Fibroblast of lung (primary cell): ENCODE measurements around the gene NRF1. TPM values are rescaled to one million over a fixed set of nuclear protein-coding genes. Genes with fewer than 3 reads are reported as not detected.
"Not testable (repeated sequence)": the region's sequence is repeated elsewhere in the genome, so short reads cannot be mapped to it uniquely, and the experiment has no call there.

Experiments
- DNase-seq, 2 donors: peaks; one replicate each; pipeline versions ENCODE4 v3.0.0 to v3.0.0-alpha.2; 2010; ENCODE audit warnings: low read depth in 2 of 2
- H2AFZ ChIP-seq: 2 replicates; pipeline ENCODE4 v1.5.1; 2012; ENCODE audit warnings: low read length, control low read depth, inconsistent platforms
- H3K27ac ChIP-seq: 2 replicates; pipeline ENCODE4 v1.5.1; 2011; ENCODE audit warnings: low read length, control low read depth; ENCODE audit not compliant: insufficient read depth
- H3K27me3 ChIP-seq: 2 replicates; pipeline ENCODE4 v1.5.1; 2011; ENCODE audit warnings: mild to moderate bottlenecking, low read length; ENCODE audit not compliant: control insufficient read depth, insufficient read depth
- H3K36me3 ChIP-seq: 2 replicates; pipeline ENCODE4 v1.5.1; 2011; ENCODE audit warnings: low read length; ENCODE audit not compliant: control insufficient read depth, insufficient read depth
- H3K4me1 ChIP-seq: 2 replicates; pipeline ENCODE4 v1.5.1; 2011; ENCODE audit warnings: low read length; ENCODE audit not compliant: control insufficient read depth, insufficient read depth; ENCODE audit errors: extremely low read depth
- H3K4me2 ChIP-seq: 2 replicates; pipeline ENCODE4 v1.5.1; 2011; ENCODE audit warnings: low read length, control low read depth; ENCODE audit not compliant: insufficient read depth; ENCODE audit errors: extremely low read depth
- H3K4me3 ChIP-seq, 4 experiments: fragments of 200-600 bp in 1 of 4; sonication (generic) in 1 of 4; replicated peaks in 1 of 4; 2 replicates each; pipeline ENCODE4 v1.5.1; 2011 to 2016; ENCODE audit warnings: low read length in 4 of 4, low read depth in 3 of 4, mild to moderate bottlenecking in 3 of 4, control low read depth in 2 of 4, inconsistent platforms in 1 of 4, mixed read lengths in 1 of 4; ENCODE audit not compliant: insufficient read depth in 1 of 4; ENCODE audit errors: control extremely low read depth in 1 of 4
- H3K79me2 ChIP-seq: 2 replicates; pipeline ENCODE4 v1.5.1; 2012; ENCODE audit warnings: mild to moderate bottlenecking, low read length, inconsistent platforms; ENCODE audit not compliant: control insufficient read depth, insufficient read depth
- H3K9ac ChIP-seq: 2 replicates; pipeline ENCODE4 v1.5.1; 2011; ENCODE audit warnings: mild to moderate bottlenecking, low read length, control low read depth; ENCODE audit not compliant: insufficient read depth
- H3K9me3 ChIP-seq: 2 replicates; pipeline ENCODE4 v1.5.1; 2012; ENCODE audit warnings: low read depth, low read length; ENCODE audit not compliant: control insufficient read depth, insufficient read depth
- H4K20me1 ChIP-seq: 2 replicates; pipeline ENCODE4 v1.5.1; 2011; ENCODE audit warnings: low read length; ENCODE audit not compliant: control insufficient read depth, insufficient read depth; ENCODE audit errors: extremely low read depth
- EZH2 ChIP-seq: IDR thresholded peaks from 2 replicates; pipeline ENCODE4 v1.5.1; 2012; ENCODE audit warnings: low read length, control low read depth, mild to moderate bottlenecking; ENCODE audit errors: missing control alignments
- polyA minus RNA-seq: library from RNA; depleted of rRNA, polyadenylated mRNA; stranded (reverse); fragments of >200 nt; gene quantifications from 2 replicates; pipeline ENCODE4 v1.2.3, GENCODE V29; 2011; ENCODE audit warnings: low replicate concordance
- polyA plus RNA-seq, 2 donors: library from polyadenylated mRNA; depleted of rRNA in 1 of 2; stranded (reverse) in 1 of 2; unstranded in 1 of 2; fragments of >200 nt; gene quantifications; 2 replicates each; pipeline ENCODE4 v1.2.1, GENCODE V29; 2011 to 2012; ENCODE audit warnings: missing spikeins in 1 of 2
- total RNA-seq: library from RNA; depleted of rRNA; stranded (reverse); fragments of >200 nt; gene quantifications from 2 replicates; pipeline ENCODE4 v1.2.1, GENCODE V29; 2014
- TF ChIP-seq, protein P1 (sequence below), 2 donors: IDR thresholded peaks in 1 of 2; conservative IDR thresholded peaks in 1 of 2; 1 replicate in 1 of 2; 2 replicates in 1 of 2; pipeline ENCODE4 v1.5.1; 2011 to 2012; ENCODE audit warnings: low read length in 2 of 2, control low read depth in 1 of 2, inconsistent platforms in 1 of 2, low read depth in 1 of 2, mild to moderate bottlenecking in 1 of 2

NRF1 gene
- total RNA-seq (12.6 and 15.5 TPM in 2 replicates), polyA plus RNA-seq (7.3 and 11.3 TPM in 2 replicates), polyA minus RNA-seq (27.9 and 33.2 TPM in 2 replicates)
- 6.4 and 9.0 TPM in 2 replicates for polyA plus RNA-seq (2012)

DNA sequence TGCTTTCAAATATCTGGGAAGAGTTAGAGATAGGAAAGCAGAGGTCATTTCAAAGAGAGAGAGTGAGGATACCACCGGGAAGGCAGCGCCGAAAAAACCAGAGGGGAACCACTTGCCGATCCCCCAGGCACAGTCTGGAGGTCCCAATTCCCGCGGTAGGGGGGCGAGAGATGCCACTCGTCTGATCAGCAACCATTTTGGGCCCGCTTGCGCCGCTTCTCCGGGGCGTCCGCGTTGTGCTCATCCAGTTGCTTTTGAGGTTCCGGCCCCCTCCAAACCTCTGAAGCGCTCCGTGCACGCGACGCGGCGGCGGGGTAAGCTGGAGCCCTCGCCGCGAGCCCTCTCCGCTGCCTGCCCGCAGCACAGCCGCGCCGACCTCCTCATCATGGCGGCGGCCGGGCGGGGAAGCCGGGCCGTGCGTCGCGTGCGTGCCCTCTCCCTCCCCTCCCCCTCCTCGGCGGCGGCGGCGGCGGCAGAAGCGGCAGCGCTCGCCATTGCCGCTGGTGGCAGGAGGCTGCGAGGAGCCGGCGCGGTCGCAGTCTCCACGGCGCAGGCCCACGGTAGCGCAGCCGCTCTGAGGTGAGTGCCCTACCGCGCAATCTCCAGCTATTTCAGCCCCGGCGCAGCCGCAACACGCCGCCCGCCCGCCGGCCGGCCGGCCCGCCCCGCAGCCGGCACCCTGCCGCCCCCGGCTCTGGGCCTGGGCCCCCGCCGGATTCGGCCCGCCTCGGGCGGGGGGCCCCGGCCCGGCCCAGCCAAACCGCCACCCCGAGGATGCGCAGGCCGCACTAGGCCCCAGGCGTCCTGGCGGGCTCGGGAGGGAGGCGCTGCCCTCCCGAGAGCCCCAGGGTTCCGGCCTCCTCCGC is at the start of gene NRF1:
TSS of gene NRF1 (plus strand) at position 475 of the 866 bp plus-strand sequence. CDS start 45,632 bp downstream, outside the sequence.
- Histone ChIP-seq H3K4me1 (peaks cover 2% of the 10 kb centered on the region), H3K4me2 (peak within 1 kb of the TSS; percentile 79), H3K9me3 (no peaks in the 10 kb centered on the region), H3K9ac (peak within 1 kb of the TSS; percentile 96), H4K20me1 (no peaks in the 10 kb centered on the region), H3K27me3 (no peaks in the 10 kb centered on the region), H3K79me2 (peaks cover 52% of the 10 kb centered on the region), H2AFZ (peak within 1 kb of the TSS; percentile 73), H3K27ac (peak within 1 kb of the TSS; percentile 91), H3K36me3 (no peaks in the 10 kb centered on the region), H3K4me3 (peak within 1 kb of the TSS; percentile 73 to 97 (median 90))
- DNase-seq, result peak; percentile 91
- TF ChIP-seq, protein P1, sequence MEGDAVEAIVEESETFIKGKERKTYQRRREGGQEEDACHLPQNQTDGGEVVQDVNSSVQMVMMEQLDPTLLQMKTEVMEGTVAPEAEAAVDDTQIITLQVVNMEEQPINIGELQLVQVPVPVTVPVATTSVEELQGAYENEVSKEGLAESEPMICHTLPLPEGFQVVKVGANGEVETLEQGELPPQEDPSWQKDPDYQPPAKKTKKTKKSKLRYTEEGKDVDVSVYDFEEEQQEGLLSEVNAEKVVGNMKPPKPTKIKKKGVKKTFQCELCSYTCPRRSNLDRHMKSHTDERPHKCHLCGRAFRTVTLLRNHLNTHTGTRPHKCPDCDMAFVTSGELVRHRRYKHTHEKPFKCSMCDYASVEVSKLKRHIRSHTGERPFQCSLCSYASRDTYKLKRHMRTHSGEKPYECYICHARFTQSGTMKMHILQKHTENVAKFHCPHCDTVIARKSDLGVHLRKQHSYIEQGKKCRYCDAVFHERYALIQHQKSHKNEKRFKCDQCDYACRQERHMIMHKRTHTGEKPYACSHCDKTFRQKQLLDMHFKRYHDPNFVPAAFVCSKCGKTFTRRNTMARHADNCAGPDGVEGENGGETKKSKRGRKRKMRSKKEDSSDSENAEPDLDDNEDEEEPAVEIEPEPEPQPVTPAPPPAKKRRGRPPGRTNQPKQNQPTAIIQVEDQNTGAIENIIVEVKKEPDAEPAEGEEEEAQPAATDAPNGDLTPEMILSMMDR (conservative IDR thresholded peaks at IDR 0.05 in 1 of 2, IDR thresholded peaks at IDR 0.05 in 1 of 2; ENCODE audit: low read depth in 1 of 2, low read length in 2 of 2), result no peak
- no peak for TF ChIP-seq EZH2

DNA sequence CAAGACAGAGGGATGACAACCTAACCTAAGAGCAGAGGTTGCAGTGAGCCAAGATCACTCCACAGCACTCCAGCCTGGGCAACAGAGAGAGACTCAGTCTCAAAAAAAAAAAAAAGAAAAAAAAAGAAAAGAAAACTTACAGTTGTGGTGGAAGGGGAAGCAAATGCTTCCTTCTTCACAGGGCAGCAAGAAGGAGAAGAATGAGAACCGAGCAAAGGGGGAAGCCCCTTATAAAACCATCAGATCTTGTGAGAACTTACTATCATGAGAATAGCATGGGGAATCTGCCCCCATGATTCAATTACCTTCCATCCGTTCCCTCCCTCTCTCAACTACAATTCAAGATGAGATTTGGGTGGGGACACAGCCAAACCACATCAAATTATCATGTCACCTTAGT is 45.2 kb upstream of the NRF1 start:
- H3K9ac ChIP-seq, H3K27ac ChIP-seq, DNase-seq, H3K27me3 ChIP-seq, H3K36me3 ChIP-seq, H3K9me3 ChIP-seq, H3K4me1 ChIP-seq, H2AFZ ChIP-seq, H3K4me2 ChIP-seq, H3K79me2 ChIP-seq, H4K20me1 ChIP-seq, H3K4me3 ChIP-seq: not testable (repeated sequence)

DNA sequence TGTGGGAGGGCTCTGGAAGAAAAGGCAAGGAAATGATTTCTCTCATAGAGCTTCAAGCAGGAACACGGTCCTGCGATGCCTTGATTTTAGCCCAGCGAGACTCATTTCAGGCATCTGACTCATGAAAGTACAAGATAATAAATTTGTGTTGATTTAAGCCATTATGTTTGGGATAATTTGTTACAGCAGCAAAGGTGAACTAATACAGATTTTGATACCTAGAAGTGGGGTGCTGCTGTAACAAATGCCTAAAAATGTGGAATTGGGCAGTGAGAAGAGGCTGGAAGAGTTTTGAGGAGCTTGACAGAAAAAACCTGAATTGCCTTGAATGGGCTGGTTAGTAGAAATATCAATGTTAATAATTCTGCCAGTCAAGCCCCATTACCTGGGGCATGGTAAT is 44.1 kb upstream of the NRF1 start:
- H3K79me2 ChIP-seq, result no peaks in the 10 kb centered on the region
- no peak overlapping the region for H3K9ac ChIP-seq
- no peaks in the 10 kb centered on the region for H3K36me3 ChIP-seq
- no peak overlapping the region for H3K4me3 ChIP-seq
- no peaks in the 10 kb centered on the region for H3K9me3 ChIP-seq
- H4K20me1 ChIP-seq, result no peaks in the 10 kb centered on the region
- H3K4me2 ChIP-seq, result no peak overlapping the region
- no peak for TF ChIP-seq EZH2
- TF ChIP-seq, protein P1 (conservative IDR thresholded peaks at IDR 0.05 in 1 of 2, IDR thresholded peaks at IDR 0.05 in 1 of 2; ENCODE audit: low read depth in 1 of 2, low read length in 2 of 2), result no peak
- no peak overlapping the region for H2AFZ ChIP-seq
- no peak for DNase-seq
- H3K27ac ChIP-seq, result no peak overlapping the region
- H3K4me1 ChIP-seq, result peaks cover 2% of the 10 kb centered on the region
- no peaks in the 10 kb centered on the region for H3K27me3 ChIP-seq
